HG03439 (cell line): ENCODE data around the gene DIAPH3.

Source experiments
- ATAC-seq: cut with Tn5 transposase; IDR thresholded peaks from one replicate; pipeline ENCODE4 v1.9.1; 2021; ENCODE audit warnings: mild to moderate bottlenecking, moderate library complexity; ENCODE audit not compliant: unreplicated experiment

The DIAPH3 gene

DNA sequence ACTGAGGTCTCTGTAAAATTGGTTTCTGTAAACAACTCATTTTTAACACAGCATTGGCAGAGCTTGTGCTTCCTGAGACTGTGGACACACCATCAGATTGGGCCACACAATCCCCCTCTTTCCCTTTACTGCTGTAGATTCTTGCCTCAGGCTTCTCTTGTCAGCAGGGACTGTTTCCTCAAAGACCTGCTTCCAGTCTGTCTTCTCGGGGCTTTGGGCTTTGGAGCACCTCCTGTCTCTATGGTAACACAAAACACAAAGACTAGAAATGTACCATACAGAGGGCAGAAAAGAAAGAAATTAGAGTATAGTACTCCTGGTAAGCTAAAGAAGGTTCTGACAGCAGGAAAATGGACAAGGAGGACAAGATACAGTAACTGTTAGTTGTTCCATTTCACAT lies 484.5 kb downstream of the DIAPH3 start:
- no peak for ATAC-seq

DNA sequence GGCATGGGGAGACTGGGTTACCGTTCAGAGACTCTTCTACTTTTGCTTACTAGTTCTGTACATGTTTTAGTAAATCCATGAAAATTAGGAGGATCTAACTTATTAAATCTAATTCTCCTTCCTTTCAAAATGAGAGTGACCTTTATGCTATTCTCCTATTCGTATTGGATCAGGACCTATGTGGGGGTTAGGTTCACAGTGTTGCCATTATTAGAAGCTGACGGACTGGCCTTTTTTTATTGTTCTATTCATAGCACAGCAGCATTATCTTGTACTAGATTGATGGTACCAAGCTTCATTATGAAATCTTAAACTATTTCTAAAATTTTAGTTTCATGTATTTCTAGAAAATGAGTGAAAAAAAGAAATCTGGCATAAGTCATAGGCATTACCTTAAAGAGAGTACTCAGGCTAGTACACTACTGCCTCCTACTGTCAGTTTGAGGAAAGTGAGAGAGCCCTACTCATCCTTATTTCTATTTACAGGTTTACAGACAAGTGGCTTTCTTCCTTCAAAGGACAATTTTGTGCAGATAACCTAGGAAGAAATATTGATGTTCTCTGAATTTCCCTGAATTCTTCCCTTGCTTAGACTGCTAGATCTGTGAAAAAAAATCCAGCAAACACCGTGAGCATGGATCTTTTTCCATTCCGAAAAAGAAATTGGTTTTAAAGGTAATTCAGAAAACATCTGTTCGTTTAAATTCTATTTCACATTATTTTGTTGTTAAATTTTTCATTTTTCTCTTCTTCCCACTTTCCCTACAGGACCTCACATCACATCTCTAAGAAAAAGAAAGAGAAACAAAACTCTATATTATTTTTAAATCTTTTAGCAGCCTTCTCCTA lies 485.5 kb downstream of the DIAPH3 start:
- ATAC-seq: no peak

DNA sequence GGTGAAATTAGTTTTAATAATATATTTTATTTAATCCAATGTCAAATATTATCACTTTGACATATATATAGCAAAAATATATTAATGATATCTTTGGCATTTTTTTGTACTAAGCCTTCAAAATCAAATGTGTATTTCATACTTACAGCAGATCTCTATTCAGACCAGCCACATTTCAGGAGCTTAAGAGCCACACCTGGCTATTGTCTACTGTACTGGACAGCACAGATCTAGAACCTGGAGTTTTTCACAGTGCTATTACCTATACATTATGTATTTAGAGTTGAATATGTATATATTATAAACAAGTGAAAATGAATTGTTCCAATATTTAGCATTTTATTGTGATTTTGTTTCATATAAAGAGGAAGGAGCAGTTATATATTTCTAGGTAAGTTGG lies 486.3 kb downstream of the DIAPH3 start:
- no peak for ATAC-seq

DNA sequence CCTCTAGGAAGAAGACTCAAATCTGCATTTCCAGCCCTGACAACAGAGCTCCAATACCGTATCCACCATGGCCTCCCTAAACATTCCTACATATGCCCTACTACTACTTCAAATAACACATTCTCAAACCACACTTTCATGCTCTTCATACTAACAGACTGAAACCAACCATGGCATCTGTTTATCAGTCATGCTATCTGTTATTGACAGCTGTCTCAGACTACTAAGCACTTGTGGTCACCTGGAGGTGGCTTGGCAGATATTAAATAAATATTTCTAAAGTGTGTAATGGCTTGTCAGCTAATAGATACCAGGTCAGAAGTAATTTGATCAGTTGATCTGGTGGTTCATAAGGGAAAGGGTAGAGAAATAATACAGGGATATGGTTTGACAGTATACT lies 489.1 kb downstream of the DIAPH3 start:
- ATAC-seq: no peak

DNA sequence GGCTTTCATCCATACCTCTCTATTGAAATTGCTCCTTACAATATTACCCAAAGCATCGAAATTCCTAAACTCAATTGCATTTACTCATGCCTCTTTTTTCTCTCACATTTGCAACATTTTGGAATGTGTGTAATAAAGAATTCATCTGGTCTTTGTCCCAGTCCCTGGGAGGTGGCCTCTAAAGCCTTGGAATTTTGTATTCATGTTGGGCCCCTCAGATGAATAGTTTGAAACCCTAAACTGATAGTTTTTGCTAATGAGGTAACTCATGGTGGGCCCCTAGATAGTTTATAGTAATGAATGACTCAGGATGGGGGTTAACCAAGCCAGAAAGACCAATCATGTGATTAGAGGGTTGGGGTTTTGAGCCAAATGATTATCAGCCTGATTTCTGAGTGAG lies 490.4 kb downstream of the DIAPH3 start:
- ATAC-seq: no peak

DNA sequence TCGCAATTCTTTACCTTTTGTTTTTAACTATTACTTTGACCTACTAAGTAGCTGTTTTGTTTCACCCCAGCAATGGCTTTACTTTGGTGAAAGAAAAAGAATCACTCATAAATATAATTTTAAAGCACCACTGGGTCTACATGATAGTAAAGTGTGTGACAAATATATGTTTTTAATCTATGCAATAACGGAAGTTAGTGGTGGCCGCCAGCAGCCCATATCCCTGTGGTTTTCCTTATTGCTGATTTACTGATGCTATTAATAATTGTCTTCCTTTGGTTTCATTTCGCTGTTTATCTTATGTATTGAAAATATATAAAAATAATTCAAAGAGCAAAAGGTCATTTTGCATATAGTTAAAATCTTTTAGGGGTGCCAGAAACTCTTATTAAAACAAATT lies 491.3 kb downstream of the DIAPH3 start:
- ATAC-seq: no peak

DNA sequence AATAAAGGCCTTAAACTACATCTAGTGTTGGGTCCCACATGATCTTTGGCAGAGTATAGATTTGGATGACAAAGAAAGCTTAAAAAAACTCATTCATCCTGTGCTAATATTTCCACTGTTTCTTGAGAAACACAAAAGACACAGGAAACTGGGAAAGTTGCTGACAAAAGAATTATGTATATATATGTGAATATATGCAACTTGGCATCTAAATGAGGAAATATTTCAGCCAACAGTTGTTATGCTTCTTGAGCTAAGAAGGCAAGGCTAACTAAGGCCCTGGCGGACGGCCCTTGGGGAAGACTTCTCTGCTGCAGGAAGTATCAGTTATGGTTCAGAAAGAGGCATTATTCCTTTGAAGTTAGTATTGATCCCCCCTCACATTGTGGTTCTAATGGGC lies 491.8 kb downstream of the DIAPH3 start:
- no peak for ATAC-seq

DNA sequence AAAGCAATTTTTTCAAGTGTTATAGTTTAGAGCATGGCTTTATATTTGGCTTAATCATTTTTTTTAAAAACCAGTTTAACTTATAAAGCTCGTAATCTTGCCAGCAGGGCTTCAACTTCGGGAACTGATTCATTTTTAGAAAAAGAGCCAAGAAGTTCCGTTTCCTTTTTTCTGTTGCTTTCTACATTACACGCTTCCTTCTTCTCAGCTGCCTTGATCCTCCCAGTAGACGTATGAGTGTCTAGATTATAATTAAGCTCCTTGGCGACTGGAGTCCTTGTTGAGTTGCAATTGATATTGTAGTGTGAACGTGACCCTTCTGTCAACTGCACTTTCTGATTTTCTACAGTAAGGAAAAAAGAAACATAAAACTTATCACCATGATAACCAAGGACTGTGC lies 497.2 kb downstream of the DIAPH3 start:
- no peak for ATAC-seq

DNA sequence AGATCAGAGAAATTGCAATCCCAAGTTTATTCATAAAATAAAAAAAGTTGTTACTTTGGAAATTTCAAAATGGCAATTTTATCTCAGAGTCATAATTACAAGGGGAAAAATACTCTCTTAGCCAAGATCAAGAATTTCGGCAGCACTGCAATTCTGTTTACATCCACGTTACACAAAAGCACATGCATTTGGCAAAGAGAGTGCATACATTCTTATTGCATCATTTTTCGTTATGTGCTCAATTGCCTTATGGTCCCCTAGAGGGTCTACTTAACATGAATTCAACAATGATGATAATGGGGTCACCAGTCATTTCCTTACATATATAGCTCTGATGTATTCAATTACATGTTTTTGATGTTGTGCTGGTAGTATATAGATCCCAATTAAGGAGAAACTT lies 498.0 kb downstream of the DIAPH3 start:
- no peak for ATAC-seq

DNA sequence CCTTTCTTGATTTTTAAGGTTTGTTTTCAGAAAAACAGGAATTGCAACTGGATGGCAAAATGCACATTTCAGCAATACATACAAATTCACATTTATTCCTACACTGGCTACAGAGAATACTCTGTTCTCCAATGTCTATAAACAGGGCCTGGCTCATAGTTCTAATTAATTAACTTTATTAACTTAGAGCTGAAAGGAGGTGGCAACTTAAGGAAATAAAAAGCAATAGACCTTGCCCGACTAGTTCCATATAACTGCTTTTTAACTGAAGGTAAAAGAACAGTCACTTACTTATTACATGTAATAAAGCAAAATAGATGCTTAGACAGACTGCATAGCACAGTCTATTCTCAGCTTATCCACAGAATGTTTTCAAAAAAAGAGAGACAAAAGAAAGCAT lies 498.5 kb downstream of the DIAPH3 start:
- ATAC-seq: no peak

DNA sequence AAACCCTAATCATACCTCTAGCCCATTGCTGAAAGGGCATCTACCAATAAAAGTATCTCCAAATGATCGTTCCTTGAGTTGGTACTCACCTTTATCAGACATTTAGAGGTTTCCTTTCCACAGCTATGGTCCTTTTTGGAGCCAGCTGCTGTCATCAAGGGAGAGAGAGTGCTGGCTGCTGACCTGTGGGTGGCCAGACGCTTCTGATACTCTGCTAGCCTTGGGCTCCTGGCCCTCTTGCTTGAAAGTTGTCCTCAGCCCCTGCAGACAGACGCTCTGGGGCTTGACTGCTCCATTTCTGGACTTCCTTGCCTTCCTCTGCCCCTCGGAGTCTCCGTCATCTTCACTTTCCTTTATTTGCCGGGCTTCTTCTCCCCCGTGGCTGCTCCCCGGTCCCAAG lies 499.1 kb downstream of the DIAPH3 start:
- ATAC-seq: no peak

DNA sequence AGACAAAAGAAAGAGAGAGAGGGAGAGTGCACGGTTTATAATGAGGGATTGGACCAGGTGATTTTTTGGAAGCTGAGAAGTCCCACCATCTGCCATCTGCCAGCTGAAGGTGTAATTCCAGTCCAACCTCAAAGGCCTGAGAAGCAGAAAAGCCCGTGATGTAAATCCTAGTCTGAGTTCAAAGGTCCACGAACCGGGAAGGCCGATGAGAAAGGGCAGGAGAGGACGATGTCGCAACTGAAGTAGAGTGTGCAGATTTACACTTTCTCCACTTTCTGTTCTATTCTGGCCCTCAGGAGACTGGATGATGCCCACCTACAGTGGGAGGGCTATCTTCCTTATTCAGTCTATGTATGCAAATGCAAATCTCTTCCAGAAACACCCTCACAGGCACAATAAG lies 500.0 kb downstream of the DIAPH3 start:
- ATAC-seq: no peak

DNA sequence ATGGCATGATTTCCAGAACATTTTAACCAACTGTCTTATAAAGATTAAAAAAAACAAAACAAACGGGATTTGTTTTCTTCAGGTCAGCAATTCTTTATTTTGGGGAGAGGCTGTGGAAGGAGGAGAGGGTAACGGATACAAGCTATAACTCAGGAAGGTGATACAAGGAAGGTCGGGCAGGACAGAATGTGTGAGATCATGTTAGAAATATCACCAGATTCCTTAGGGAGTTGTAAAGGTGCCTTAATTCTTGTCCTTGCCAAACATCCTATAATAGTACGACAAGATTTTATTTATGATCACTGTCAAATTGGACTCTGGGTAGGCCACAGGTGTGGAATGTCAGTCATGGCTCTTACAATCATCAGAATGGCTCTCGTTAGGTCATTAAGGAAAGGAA lies 503.1 kb downstream of the DIAPH3 start:
- no peak for ATAC-seq

DNA sequence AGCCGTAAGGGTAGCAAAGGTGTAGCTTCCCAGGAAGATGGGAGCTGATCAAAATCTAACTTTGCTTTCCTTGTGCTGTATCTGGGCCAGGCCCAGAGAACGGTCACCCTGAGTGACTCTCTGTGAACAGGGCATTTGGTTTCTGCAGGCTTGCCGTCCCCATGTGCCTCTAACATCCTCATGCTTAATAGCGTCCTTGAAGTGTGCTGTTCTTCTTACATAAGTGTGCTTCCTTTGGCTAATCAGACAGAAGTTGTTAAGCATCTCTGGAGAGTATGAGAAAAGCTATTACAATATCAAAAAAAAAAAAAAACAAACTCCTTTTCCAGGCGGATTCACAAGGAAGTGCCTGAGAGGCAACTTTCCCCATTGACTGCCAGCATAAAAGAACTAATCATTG lies 503.7 kb downstream of the DIAPH3 start:
- no peak for ATAC-seq

DNA sequence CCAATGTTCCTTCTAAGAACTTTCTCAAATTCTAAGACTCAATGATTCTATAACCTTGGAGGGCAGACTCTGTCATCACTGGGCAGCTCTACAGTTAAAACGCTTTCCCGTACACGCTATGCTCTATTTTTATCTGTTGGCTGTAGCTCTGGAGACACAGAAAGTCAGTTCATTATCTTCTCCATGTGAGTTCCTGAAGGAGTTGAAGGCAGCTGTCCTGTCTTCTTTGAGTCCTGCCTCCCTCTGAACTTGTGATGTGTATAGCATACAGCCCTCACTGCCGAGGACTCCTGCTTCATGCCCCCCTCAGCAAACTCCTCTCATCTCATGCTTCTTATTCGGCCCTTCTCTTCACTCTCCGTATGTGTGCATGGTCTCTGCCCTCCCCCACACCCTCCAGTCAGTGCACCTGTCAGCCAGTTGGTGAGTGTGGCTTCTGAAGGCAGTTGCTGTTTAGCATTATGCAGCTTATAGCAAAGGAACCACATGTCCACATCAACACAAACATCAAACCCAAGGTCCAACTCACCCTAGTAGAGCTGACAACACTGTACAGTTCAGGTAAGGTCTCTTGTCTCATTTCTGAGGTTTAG lies 504.9 kb downstream of the DIAPH3 start:
- no peak for ATAC-seq

DNA sequence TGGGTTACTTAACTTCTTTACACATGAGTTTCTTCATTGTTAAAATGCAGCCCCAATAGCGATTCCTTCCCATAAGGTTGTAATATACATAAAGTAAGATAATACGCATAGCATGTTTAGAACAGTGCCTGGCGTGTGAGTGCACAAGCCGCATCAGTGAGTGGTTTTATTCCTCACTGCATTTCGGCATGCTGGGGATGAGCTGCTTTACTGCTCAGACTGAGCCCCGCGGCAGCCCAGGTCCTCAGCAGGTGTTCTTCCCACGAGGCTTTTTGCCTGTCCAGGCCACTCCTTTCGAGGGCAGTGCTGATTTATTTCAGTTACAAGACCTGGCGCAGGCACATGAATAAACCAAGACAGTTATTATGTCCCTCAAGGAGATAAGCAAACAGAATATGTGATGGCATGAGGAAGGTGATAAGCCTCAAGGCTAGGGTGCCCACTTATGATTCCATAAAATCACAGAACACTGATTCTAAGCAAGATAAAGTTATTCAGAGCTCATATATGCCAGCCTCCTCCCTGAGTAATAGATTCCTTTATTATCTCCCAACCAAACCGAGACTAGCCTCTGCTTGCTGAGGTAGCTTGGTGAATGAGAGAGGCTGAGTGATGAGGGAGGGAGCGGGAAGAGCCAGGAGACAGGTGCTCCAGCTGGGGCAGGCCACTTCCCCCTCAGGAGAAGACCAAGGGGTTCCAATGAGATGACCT lies 505.5 kb downstream of the DIAPH3 start:
- no peak for ATAC-seq

DNA sequence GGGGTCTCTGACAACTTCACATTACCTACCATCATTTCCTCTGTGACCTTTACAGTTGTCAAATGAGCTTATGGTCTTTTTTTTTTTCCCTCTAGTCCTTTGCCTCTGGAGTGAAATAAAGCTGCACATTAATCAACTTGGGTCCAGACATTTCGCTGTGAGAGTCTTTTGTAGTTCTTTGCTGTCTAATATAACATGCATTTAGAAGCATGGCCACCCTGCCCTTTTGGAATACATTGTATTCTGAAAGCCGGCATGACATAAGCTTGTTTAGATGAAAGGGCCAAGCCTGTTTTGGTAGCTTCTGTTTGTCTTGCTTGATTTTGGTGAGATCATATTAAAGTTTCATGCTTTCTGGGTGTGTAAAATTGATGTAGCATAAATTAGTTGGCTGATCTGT lies 509.8 kb downstream of the DIAPH3 start:
- ATAC-seq: no peak

DNA sequence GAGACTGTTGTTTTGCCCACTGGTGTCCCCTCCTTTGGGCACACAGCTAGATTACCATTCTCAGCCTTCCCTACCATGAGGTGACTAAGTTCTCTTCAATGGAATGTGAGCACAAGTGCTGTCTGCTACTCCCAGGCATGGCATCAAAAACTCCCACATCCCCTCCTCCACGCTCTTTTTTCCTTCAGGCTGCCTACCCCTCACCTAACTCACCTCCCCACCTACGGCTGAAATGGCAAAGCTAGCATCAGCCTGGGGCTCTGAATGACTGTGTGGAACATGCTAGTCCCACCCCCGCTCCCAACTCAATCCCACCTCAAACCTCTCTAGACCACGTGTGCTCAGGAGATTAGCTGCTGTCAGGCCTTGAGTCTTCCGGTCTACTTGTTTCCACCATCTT lies 512.2 kb downstream of the DIAPH3 start:
- ATAC-seq: no peak

DNA sequence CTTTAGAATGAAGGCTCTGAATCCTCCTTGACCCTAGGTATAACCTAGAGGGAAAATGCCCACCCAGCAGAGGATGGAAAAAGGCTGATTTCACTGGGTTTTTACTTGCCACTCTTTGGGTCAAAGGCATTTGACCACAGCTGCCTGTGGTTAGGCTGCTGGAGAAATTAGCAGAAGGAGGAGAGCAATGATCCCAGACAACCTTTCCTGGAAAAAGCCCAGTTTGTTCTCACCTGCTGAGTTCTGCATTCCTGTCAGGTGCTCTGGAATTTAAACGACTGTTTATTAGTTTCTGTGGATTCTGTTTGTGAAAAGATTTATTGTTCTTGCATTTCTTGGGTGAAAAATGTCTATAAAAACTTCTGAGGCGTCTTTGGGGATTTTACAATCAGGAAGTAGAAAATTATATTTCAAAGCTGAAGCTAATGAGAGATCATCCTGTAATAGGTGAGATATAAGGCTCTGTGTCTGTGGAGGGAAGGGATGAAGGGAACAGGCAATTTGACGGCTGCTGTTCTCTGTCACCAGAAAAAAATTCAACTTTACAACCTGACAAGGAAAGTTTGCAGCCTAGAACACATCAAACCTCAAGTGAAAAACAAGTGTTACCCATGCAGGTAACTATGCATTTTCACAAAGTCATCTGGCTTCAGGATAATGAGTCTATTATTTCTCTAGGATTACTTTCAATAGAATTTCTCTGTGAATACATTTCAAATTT lies 519.7 kb downstream of the DIAPH3 start:
- ATAC-seq: no peak

DNA sequence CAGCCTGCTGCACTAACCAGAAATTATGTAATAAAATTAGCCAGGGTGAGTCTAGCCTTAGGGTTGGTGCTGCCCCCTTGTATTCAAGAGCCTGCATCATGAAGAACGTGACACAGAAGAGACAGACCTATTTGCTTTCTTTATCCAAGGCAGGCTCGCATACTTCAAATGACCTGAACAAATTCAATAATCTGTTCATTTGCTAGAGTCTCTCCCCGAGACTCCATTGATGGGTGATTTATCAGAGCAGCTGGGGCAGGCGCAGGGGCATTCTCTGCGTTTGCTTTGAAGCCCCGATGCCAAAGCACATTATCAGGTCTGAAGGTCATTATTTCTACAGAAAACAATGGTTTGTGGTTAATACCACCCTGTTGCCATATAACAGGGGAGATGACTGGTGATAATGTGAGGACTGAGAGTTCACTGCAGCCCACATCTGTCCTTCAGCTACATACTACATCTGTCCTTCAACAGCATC lies 520.3 kb downstream of the DIAPH3 start:
- no peak for ATAC-seq

DNA sequence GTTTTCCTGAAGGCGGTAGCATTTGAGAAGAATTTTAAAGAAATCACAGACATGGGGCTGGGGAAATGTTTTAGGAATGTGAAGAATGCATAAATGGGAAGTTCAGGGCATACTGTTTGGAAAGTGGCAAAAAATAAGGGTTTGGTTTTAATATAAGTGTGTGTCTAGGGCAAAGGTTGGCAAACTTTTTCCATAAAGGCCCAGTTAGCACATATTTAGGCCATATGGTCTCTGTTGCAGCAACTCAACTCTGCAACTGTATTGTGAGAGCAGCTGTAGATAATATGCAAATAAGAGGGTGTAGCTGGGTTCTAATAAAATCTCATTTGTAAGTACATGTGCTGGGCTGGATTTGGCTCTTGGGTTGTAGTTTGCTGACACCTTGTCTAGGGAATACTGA lies 521.9 kb downstream of the DIAPH3 start:
- ATAC-seq: no peak
